ENCODE data around the gene ATM.
"Not testable (repeated sequence)": the region's sequence is repeated elsewhere in the genome, so short reads cannot be mapped to it uniquely, and the experiment has no call there.

Gene ATM

GRCh38 chr11:108221371-108221770 lies 1.5 kb upstream of the ATM start:
- DNase-seq, result no peak

- no peak for DNase-seq
Observed at GRCh38 chr11:108221911-108222573, 825 bp upstream of the ATM start.

GRCh38 chr11:108223348-108224149 lies 682 bp downstream of the ATM start:
- DNase-seq, result peak; percentile 81

- no peak for DNase-seq
Observed at GRCh38 chr11:108224366-108224765, 1.5 kb downstream of the ATM start.

- DNase-seq, result peak; percentile 72
Observed at GRCh38 chr11:108224911-108225786, 2.3 kb downstream of the ATM start.

- DNase-seq, result no peak
Observed at GRCh38 chr11:108226036-108226435, 3.2 kb downstream of the ATM start.

GRCh38 chr11:108228251-108228650 lies 5.4 kb downstream of the ATM start:
- DNase-seq, result no peak

GRCh38 chr11:108233277-108233945 lies 10.5 kb downstream of the ATM start:
- no peak for DNase-seq

- DNase-seq, result no peak
Observed at GRCh38 chr11:108235192-108235591, 12.3 kb downstream of the ATM start.

GRCh38 chr11:108235633-108236032 lies 12.8 kb downstream of the ATM start:
- no peak for DNase-seq

- peak; percentile 57 for DNase-seq
Observed at GRCh38 chr11:108237058-108237481, 14.2 kb downstream of the ATM start.

GRCh38 chr11:108239076-108239475 lies 16.2 kb downstream of the ATM start:
- DNase-seq, result no peak

GRCh38 chr11:108241330-108242037 lies 18.6 kb downstream of the ATM start:
- DNase-seq, result peak; percentile 54

- DNase-seq, result no peak
Observed at GRCh38 chr11:108242422-108242821, 19.6 kb downstream of the ATM start.

GRCh38 chr11:108246308-108246707 lies 23.4 kb downstream of the ATM start:
- no peak for DNase-seq

- DNase-seq, result no peak
Observed at GRCh38 chr11:108246885-108247284, 24.0 kb downstream of the ATM start.

- DNase-seq, result no peak
Observed at GRCh38 chr11:108253176-108253575, 30.3 kb downstream of the ATM start.

- no peak for DNase-seq
Observed at GRCh38 chr11:108269583-108269982, 46.7 kb downstream of the ATM start.

GRCh38 chr11:108276985-108277616 lies 54.2 kb downstream of the ATM start:
- not testable (repeated sequence) for DNase-seq

- no peak for DNase-seq
Observed at GRCh38 chr11:108278546-108278945, 55.7 kb downstream of the ATM start.

- no peak for DNase-seq
Observed at GRCh38 chr11:108278954-108279353, 56.1 kb downstream of the ATM start.

GRCh38 chr11:108286370-108286769 lies 63.5 kb downstream of the ATM start:
- DNase-seq, result no peak

Data from activated CD4-positive, alpha-beta T cell treated with anti-CD3 and anti-CD28 coated beads, Interleukin-2, Interleukin-6, amounts not matched to agents 100 ng/mL and 50 ng/mL, durations not matched to agents 16 hours and 8 hours (primary cell).